IPS-20b (cell line): ENCODE data around the gene STK35.

Experiments used
- H3K27ac ChIP-seq: one replicate; pipeline ENCODE4 v1.5.1; 2013; ENCODE audit warnings: low read length
- H3K27me3 ChIP-seq: 2 replicates; pipeline ENCODE4 v1.6.1; 2013; ENCODE audit warnings: mild to moderate bottlenecking, low read length, inconsistent platforms; ENCODE audit not compliant: insufficient read depth
- H3K36me3 ChIP-seq: 2 replicates; pipeline ENCODE4 v1.6.1; 2013; ENCODE audit warnings: low read depth, mild to moderate bottlenecking, inconsistent platforms, low read length, moderate library complexity; ENCODE audit not compliant: insufficient read depth
- H3K4me1 ChIP-seq: 2 replicates; pipeline ENCODE4 v1.6.1; 2013; ENCODE audit warnings: mild to moderate bottlenecking, control low read depth, inconsistent platforms, low read length, moderate library complexity; ENCODE audit not compliant: insufficient read depth
- H3K4me3 ChIP-seq: 2 replicates; pipeline ENCODE4 v1.5.1; 2013; ENCODE audit warnings: mild to moderate bottlenecking, low read length, inconsistent platforms
- H3K9ac ChIP-seq: 2 replicates; pipeline ENCODE4 v1.6.1; 2013; ENCODE audit warnings: low read depth, mild to moderate bottlenecking, inconsistent platforms, low read length, moderate library complexity
- H3K9me3 ChIP-seq: 2 replicates; pipeline ENCODE4 v1.6.1; 2013; ENCODE audit warnings: mild to moderate bottlenecking, low read depth, low read length, inconsistent platforms; ENCODE audit not compliant: insufficient read depth

Gene STK35

DNA sequence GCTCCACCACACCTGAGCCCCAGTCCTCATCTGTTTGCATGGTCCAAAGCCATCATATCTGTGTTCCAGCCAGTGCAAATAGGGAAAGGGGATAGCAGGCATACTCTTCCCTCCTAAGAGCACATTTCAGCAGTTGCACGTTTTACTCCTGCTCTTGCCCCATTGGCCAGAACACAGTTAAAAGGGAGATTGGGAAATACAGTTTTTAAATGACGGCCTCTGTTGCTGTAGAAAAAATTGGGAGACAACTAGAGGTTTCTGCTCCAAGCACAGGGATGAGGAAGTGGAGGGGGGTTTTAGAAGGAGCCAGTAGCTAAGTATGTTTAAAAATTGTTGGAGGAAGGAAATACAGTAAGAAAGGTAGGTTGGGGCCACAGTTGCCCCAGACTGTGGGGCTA is 14.6 kb upstream of the STK35 start:
- Histone ChIP-seq H3K36me3 (no peaks in the 10 kb centered on the region), H3K4me3 (no peak overlapping the region), H3K27ac (no peak overlapping the region), H3K4me1 (peaks cover 17% of the 10 kb centered on the region; the same call in 1 of the 2 replicates), H3K27me3 (no peaks in the 10 kb centered on the region), H3K9ac (no peak overlapping the region), H3K9me3 (no peaks in the 10 kb centered on the region)

DNA sequence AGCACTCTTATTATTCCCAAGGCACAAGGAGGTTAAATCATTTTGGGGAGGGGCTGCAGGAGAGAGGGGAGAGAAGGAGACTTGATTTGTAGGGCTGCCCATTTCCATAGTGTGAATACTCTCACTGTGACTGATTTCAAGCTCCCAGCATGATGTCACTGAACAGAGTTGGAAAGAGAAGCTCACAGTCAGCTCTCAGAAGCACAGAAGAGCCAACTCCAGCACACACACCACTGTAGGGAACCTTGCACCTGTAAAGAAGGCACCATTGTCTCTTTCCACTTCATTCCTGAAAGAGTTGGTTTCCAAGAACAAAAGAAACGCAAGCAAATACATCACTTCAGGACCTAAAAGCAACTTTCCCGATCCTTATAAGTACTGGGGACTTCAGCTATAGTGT is 12.7 kb upstream of the STK35 start:
- peaks cover 17% of the 10 kb centered on the region; the same call in 1 of the 2 replicates for H3K4me1 ChIP-seq
- H3K27ac ChIP-seq = peak overlapping the region; percentile 37
- H3K4me3 ChIP-seq = peak overlapping the region; percentile 36; the same call in 1 of the 2 replicates
- no peaks in the 10 kb centered on the region for H3K27me3 ChIP-seq
- H3K36me3 ChIP-seq = no peaks in the 10 kb centered on the region
- H3K9me3 ChIP-seq = no peaks in the 10 kb centered on the region
- H3K9ac ChIP-seq = peak overlapping the region; percentile 21; the same call in 1 of the 2 replicates

DNA sequence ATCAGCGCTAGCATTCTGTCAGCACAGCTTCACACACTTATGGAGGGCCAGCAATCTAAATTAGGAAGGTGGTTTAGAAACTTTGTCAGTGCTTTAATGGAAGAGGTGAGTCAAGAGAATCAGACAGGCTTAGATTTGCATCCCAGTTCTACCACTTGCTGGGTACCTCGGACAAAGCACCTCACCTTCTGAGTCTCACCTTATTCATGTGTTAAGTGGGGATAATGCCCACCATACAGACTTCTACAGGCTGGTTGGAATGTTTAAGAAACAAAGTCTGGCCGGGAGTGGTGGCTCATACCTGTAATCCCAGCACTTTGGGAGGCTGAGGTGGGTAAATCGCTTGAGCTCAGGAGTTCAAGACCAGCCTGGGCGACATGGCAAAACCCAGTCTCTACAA is 12.2 kb upstream of the STK35 start:
- H3K9ac ChIP-seq = peak overlapping the region; percentile 21; the same call in 1 of the 2 replicates
- H3K4me3 ChIP-seq = peak overlapping the region; percentile 36; the same call in 1 of the 2 replicates
- peak overlapping the region; percentile 37 for H3K27ac ChIP-seq
- no peaks in the 10 kb centered on the region for H3K36me3 ChIP-seq
- H3K27me3 ChIP-seq = no peaks in the 10 kb centered on the region
- H3K4me1 ChIP-seq = peaks cover 17% of the 10 kb centered on the region; the same call in 1 of the 2 replicates
- H3K9me3 ChIP-seq = no peaks in the 10 kb centered on the region

DNA sequence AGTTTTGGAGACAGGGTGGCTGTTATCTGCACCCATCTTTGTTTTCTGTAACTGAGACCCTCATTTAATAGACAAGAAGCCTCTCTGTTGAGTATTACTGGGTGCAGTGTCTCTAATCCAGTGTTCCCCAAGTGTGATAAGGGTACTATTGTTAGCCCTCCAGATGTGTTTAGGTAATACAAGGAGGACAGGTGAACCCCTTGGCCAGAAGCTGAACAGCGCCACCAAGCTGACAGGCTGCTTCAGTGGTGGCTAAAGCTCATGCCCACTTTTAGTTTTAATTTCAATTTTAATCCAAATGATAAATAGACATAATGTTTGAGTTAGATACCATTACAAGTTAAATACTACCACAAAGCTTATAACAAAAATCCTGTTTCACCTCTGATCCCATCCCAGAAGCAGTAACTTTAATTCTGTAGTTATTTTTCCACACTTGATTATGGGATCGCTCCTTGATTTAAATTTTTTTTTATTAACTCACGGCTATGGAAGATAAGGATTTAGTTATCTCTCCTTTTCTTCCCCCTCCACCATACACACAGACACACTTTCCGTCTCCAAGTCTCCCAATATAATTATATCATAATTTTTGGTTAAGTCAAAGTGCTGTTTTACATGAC is 8.4 kb upstream of the STK35 start:
- Histone ChIP-seq H3K27ac (no peak overlapping the region), H3K4me1 (peaks cover 11% of the 10 kb centered on the region; the same call in 1 of the 2 replicates), H3K9me3 (no peaks in the 10 kb centered on the region), H3K9ac (no peak overlapping the region), H3K4me3 (no peak overlapping the region), H3K36me3 (no peaks in the 10 kb centered on the region), H3K27me3 (no peaks in the 10 kb centered on the region)

DNA sequence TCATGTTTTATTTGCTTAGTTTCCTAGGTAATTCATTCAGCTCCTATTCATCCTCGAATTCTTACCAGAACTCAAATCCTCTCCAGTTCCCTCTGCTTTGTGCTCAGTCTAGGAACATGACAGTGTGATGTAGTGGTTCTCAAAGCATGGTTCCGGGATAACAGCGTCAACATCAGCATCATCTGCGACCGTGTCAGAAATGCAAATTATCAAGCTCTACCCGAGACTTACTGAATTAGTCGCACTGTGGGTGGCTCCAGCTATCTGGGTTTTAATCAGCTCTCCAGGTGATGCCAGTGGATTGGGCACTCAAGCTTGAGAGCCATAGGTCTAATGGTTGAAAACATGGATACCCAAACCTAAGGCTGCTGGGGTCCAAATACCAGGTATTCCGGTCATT is 7.7 kb upstream of the STK35 start:
- Histone ChIP-seq H3K4me3 (no peak overlapping the region), H3K27me3 (no peaks in the 10 kb centered on the region), H3K36me3 (no peaks in the 10 kb centered on the region)

DNA sequence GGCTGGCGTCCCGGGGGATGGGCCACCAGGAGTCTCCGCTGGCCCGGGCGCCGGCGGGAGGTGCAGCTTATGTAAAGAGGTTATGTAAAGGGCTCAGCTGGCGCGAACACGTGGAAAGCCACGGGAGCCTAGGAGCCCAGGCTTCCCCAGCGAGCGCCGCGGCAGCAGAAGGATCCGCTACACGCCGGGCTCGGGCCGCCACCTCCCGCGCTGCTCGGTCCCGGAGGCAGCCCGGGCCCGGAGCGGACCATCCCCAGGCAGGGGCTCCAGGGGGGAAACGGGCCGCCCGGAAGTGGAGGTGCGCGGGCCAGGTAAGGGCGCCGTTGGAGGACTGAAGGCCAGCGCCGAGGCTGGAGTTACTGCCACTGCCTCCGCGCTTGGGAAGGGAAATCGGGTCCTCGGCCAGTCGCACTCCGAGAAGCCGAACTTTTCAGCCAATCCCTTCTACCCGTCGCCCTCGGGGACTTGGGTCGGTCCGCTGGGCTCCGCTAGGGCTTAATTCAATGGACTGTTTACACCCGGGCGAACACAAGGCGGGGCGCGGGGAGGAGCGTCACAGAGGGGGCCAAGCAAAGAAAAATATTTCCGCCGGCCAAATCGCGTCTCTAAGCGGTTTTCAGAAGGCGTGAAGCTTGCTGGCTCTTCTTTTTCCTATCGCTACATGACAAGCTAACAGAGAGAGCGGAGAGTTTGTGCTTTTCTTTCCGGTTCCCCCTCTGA is 398 bp downstream of the STK35 start:
- H3K9ac ChIP-seq = peak overlapping the region; percentile 99
- H3K27me3 ChIP-seq = no peaks in the 10 kb centered on the region
- H3K9me3 ChIP-seq = no peaks in the 10 kb centered on the region
- peak overlapping the region; percentile 77 for H3K4me3 ChIP-seq
- peak overlapping the region; percentile 99 for H3K27ac ChIP-seq
- H3K4me1 ChIP-seq = peaks cover 31% of the 10 kb centered on the region; the same call in 1 of the 2 replicates
- H3K36me3 ChIP-seq = peaks cover 27% of the 10 kb centered on the region

More for the DNA sequence above, 7.7 kb upstream of the STK35 start:
- Histone ChIP-seq H3K27ac (no peak overlapping the region), H3K4me1 (peaks cover 5% of the 10 kb centered on the region; the same call in 1 of the 2 replicates), H3K9me3 (no peaks in the 10 kb centered on the region), H3K9ac (no peak overlapping the region)

DNA sequence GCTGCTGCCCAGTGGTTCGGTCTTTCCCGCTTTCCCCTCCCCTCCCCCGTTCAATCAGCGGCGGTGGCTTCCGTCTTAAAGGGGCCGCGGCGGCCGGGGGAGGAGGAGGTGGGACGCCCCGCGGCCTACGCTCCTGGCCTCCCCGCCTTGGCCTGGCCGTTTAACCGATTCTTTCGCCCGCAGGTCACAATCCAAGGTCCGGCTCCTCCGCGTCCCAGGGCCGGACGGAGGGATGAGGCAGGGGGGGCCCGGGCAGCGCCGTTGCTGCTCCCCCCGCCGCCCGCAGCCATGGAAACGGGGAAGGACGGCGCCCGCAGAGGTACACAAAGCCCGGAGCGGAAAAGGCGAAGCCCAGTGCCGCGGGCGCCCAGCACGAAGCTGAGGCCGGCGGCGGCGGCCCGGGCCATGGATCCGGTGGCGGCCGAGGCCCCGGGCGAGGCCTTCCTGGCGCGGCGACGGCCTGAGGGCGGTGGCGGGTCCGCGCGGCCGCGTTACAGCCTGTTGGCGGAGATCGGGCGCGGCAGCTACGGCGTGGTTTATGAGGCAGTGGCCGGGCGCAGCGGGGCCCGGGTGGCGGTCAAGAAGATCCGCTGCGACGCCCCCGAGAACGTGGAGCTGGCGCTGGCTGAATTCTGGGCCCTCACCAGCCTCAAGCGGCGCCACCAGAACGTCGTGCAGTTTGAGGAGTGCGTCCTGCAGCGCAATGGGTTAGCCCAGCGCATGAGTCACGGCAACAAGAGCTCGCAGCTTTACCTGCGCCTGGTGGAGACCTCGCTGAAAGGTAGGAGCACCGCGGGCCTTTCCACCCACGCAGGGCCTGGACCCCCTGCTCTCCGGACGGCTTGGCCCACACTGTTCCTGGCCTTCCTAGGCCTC is 1.2 kb downstream of the STK35 start:
- Histone ChIP-seq H3K36me3 (peaks cover 35% of the 10 kb centered on the region), H3K9me3 (no peaks in the 10 kb centered on the region), H3K27me3 (no peaks in the 10 kb centered on the region), H3K4me1 (peaks cover 31% of the 10 kb centered on the region; the same call in 1 of the 2 replicates), H3K27ac (peak overlapping the region; percentile 99), H3K9ac (peak overlapping the region; percentile 99), H3K4me3 (peak overlapping the region; percentile 77)

DNA sequence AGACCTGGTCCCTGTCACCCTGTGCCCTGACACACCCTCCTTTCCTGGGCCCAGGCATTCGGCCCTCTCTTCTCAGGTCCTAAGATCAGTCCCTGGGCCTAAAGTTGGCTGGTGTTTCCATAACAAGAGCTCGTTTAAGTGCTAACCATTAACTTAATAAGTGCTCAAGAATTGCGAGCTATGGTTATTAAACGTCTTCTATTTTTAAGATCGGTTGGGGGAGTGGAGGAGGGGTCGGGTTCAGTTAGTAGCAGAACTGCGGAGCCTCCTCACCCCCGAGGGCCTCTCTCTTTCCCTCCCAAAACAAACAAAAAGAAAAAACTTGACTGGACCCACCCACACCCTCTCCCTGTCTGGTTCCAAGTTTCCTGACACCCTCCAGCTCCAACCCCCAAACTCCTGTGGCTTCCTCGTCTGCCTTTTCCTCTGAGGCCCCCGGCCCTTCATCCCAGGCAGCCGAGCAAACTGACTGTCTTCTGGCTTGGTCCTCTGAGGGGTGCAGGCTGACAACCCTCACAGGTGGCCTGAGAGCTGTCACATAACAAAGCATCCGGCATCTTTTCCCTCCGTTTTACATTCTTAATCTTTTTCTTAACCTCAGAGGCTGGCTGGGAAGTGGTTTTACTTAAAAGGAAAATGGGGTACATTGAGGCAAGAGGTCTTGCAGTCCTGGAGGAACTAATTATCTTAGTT is 2.0 kb downstream of the STK35 start:
- peaks cover 39% of the 10 kb centered on the region for H3K36me3 ChIP-seq
- H3K4me3 ChIP-seq = peak overlapping the region; percentile 77
- H3K9me3 ChIP-seq = no peaks in the 10 kb centered on the region
- H3K9ac ChIP-seq = peak overlapping the region; percentile 99; the same call in 1 of the 2 replicates
- H3K27ac ChIP-seq = no peak overlapping the region
- H3K27me3 ChIP-seq = no peaks in the 10 kb centered on the region
- H3K4me1 ChIP-seq = peaks cover 31% of the 10 kb centered on the region; the same call in 1 of the 2 replicates

DNA sequence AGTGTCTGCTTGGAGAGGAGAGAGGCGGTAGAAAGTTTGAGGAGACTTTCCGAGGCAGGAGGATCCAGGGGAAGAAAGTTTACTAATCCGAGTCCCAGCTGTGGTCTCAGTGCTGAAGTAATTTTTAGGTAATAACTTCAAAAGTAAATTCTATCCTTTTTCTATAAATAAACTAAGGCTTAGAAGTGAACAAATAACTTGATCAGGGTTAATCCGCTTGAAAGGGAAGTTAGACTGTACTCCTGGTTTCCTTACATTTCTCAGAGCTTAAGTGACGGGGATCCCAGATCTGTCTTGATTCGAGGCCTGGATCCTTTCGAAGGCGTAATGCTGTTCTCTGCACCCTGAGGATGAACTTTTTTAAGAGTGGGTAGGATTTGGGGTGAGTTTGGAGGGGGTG is 2.6 kb downstream of the STK35 start:
- H3K9ac ChIP-seq = peak overlapping the region; percentile 99; the same call in 1 of the 2 replicates
- peak overlapping the region; percentile 77 for H3K4me3 ChIP-seq
- no peaks in the 10 kb centered on the region for H3K9me3 ChIP-seq
- H3K27me3 ChIP-seq = no peaks in the 10 kb centered on the region
- H3K4me1 ChIP-seq = peaks cover 31% of the 10 kb centered on the region; the same call in 1 of the 2 replicates
- no peak overlapping the region for H3K27ac ChIP-seq
- peaks cover 45% of the 10 kb centered on the region for H3K36me3 ChIP-seq

DNA sequence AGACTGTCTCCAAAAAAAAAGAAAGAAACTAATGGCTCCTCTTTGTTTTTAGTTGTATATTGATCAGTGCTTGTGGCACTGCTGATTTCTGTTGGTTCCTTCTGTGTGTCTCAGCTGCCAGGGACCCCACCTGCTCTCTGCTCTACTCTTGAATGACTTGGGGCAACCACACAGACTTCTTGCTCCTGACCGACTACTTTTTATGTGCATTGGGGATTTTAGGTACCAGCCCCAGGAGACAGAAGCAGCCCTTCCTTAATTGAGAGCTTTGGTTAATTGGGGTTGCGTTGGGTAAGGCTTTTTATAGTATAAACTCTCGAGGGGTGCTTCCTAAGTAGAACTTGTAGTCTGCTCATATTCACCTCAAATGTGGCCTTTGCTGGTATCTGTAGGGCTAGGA is 6.9 kb downstream of the STK35 start:
- Histone ChIP-seq H3K4me3 (no peak overlapping the region), H3K4me1 (peaks cover 17% of the 10 kb centered on the region; the same call in 1 of the 2 replicates), H3K9me3 (no peaks in the 10 kb centered on the region), H3K9ac (no peak overlapping the region), H3K27ac (no peak overlapping the region), H3K36me3 (peaks cover 65% of the 10 kb centered on the region), H3K27me3 (no peaks in the 10 kb centered on the region)

DNA sequence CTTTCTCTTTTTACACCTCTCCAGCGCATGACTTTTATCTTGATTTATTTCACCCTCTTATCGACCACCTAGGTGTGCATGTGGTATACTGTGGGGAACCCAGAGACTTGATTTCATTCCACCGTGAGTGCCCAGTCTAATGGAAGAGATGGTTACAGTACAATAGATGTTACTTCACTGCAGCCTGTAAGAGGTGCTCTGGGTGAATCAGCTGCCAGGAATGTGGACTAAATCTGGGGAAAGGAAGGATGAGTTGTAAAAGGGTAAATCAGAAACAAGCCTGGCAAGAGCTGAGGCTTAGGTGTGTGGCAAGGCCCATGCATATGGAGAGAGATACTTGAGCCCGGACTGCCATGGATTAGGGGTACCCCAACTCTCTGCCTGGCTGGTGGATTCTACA is 7.4 kb downstream of the STK35 start:
- Histone ChIP-seq H3K4me1 (peaks cover 13% of the 10 kb centered on the region; the same call in 1 of the 2 replicates), H3K36me3 (peaks cover 65% of the 10 kb centered on the region)

More for the DNA sequence above, 7.4 kb downstream of the STK35 start:
- Histone ChIP-seq H3K9ac (no peak overlapping the region), H3K27ac (no peak overlapping the region), H3K27me3 (no peaks in the 10 kb centered on the region), H3K4me3 (no peak overlapping the region), H3K9me3 (no peaks in the 10 kb centered on the region)
